NB4 (cell line): Measurements from ENCODE around the gene KRT6C.

Experiments
- DNase-seq: peaks from one replicate; pipeline ENCODE4 v3.0.0; 2010; ENCODE audit warnings: low read depth
- H3K4me3 ChIP-seq: one replicate; pipeline ENCODE4 v1.5.1; 2011; ENCODE audit warnings: mild to moderate bottlenecking, low read depth, low read length, moderate library complexity
- CTCF ChIP-seq: IDR thresholded peaks from one replicate; pipeline ENCODE4 v1.5.1; 2012; ENCODE audit warnings: low read depth, low read length
- MAX ChIP-seq: IDR thresholded peaks from 2 replicates; pipeline ENCODE4 v1.6.1; 2011; ENCODE audit warnings: low read depth, low read length
- MYC ChIP-seq: IDR thresholded peaks from 2 replicates; pipeline ENCODE4 v1.6.1; 2011; ENCODE audit warnings: low read depth, low read length
- POLR2A ChIP-seq: IDR thresholded peaks from 2 replicates; pipeline ENCODE4 v1.6.1; 2011; ENCODE audit warnings: mild to moderate bottlenecking; ENCODE audit not compliant: insufficient read length; ENCODE audit errors: extremely low read depth

Gene KRT6C

GRCh38 chr12:52439845-52440244 is 33.8 kb downstream of the KRT6C start:
- no peak for DNase-seq
- H3K4me3 ChIP-seq, result no peak overlapping the region
- TF ChIP-seq POLR2A (no peak), MAX (no peak), CTCF (no peak), MYC (no peak)

- no peak for TF ChIP-seq CTCF
- DNase-seq, result no peak
- no peak overlapping the region for H3K4me3 ChIP-seq
Measured at GRCh38 chr12:52439420-52439819, 34.2 kb downstream of the KRT6C start.

- TF ChIP-seq POLR2A, result no peak
- TF ChIP-seq MAX, result no peak
- TF ChIP-seq MYC, result no peak
- no peak for DNase-seq
- H3K4me3 ChIP-seq, result no peak overlapping the region
Measured at GRCh38 chr12:52438305-52439301, 35.0 kb downstream of the KRT6C start.

GRCh38 chr12:52437508-52437907 is 36.1 kb downstream of the KRT6C start:
- TF ChIP-seq CTCF (no peak), POLR2A (no peak), MYC (no peak), MAX (no peak)
- H3K4me3 ChIP-seq, result no peak overlapping the region
- DNase-seq, result no peak

- H3K4me3 ChIP-seq, result no peak overlapping the region
- no peak for DNase-seq
- TF ChIP-seq MAX (no peak), POLR2A (no peak), MYC (no peak), CTCF (no peak)
Measured at GRCh38 chr12:52436828-52437474, 36.7 kb downstream of the KRT6C start.
